ENCODE measurements around the gene TAS2R13. TPM values are rescaled to one million over a fixed set of nuclear protein-coding genes. Genes with fewer than 3 reads are reported as not detected.

TAS2R13 gene
- total and polyA plus RNA-seq, 8 donors: 0.58 to 13.0 (median 3.0) TPM; not detected in 3

DNA sequence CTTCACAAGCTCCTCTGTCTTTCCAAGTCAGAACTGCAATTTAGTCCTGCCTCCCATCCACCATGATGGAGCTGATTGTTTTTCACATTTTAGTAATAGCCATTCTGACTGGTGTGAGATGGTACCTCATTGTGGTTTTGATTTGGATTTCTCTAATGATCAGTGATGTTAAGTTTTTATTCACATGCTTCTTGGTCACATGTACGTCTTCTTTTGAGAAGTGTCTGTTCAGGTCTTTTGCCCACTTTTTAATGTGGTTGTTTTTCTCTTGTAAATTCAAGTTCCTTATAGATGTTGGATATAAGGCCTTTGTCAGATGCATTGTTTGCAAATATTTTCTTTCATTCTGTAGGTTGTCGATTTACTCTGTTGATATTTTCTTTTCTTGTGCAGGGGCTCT lies 33.8 kb upstream of the TAS2R13 start:
- peaks cover 0 to 9% (median 0%) of the 10 kb centered on the region in 4 donors for H3K9me3 ChIP-seq
- TF ChIP-seq POLR2A (IDR thresholded peaks at IDR 0.05): no peak
- TF ChIP-seq EP300 (IDR thresholded peaks at IDR 0.05): no peak
- no peak for TF ChIP-seq POLR2AphosphoS5 (IDR thresholded peaks at IDR 0.05)
- TF ChIP-seq, protein P1, sequence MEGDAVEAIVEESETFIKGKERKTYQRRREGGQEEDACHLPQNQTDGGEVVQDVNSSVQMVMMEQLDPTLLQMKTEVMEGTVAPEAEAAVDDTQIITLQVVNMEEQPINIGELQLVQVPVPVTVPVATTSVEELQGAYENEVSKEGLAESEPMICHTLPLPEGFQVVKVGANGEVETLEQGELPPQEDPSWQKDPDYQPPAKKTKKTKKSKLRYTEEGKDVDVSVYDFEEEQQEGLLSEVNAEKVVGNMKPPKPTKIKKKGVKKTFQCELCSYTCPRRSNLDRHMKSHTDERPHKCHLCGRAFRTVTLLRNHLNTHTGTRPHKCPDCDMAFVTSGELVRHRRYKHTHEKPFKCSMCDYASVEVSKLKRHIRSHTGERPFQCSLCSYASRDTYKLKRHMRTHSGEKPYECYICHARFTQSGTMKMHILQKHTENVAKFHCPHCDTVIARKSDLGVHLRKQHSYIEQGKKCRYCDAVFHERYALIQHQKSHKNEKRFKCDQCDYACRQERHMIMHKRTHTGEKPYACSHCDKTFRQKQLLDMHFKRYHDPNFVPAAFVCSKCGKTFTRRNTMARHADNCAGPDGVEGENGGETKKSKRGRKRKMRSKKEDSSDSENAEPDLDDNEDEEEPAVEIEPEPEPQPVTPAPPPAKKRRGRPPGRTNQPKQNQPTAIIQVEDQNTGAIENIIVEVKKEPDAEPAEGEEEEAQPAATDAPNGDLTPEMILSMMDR (IDR thresholded peaks at IDR 0.05): no peak
- intact Hi-C loops (cut with DNase I; ENCODE audit: low total_unique reads): no loop called here
- H3K4me3 ChIP-seq: no peak overlapping the region
- DNase-seq: no peak
- H3K27ac ChIP-seq: no peak overlapping the region
- H3K27me3 ChIP-seq: no peaks in the 10 kb centered on the region
- 92 to 98% (median 95%) methylated on average over 2 of the region's 2 CpGs for WGBS, 5 donors
- no peaks in the 10 kb centered on the region for H3K4me1 ChIP-seq
- no peaks in the 10 kb centered on the region for H3K36me3 ChIP-seq

DNA sequence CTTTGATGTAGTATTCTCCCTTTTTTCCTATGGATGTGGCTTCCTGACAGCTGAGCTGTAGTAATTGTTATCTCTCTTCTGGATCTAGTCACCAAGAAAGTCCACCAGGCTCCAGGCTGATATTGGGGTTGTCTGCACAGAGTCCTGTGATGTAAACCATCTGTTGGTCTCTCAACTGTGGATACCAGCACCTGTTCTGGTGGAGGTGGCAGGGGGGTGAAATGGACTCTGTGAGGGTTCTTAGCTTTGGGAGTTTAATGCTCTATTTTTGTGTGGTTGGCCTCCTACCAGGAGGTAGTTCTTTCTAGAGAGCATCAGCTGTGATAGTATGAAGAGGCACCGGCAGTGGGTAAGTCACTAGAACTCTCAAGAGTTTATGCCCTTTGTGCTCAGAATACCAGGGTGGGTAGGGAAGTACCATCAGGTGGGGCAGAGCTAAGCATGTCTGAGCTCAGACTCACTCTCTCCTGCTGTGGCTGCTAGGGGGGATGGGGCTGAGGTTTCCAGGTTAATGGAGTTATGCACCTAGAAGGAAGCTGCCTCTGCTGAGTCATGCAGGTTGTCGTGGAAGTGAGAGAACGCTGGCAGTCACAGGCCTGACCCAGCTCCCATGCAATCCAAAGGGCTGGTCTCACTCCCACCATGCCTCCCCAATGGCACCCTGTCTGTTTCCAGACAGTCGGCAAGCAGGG lies 32.7 kb upstream of the TAS2R13 start:
- DNase-seq: peak in 1 of 2 donors; percentile 43
- intact Hi-C loops (cut with DNase I; ENCODE audit: low total_unique reads): no loop called here
- Histone ChIP-seq H3K27ac (no peak overlapping the region), H3K4me1 (no peaks in the 10 kb centered on the region), H3K36me3 (no peaks in the 10 kb centered on the region), H3K9me3 (peaks cover 0 to 5% (median 0%) of the 10 kb centered on the region in 4 donors), H3K4me3 (no peak overlapping the region), H3K27me3 (no peaks in the 10 kb centered on the region)
- 61 to 74% (median 66%) methylated on average over 4 of the region's 4 CpGs for WGBS, 5 donors
- TF ChIP-seq POLR2AphosphoS5 (IDR thresholded peaks at IDR 0.05): no peak
- TF ChIP-seq POLR2A (IDR thresholded peaks at IDR 0.05): no peak
- TF ChIP-seq EP300 (IDR thresholded peaks at IDR 0.05): no peak
- TF ChIP-seq, protein P1 (IDR thresholded peaks at IDR 0.05): no peak

DNA sequence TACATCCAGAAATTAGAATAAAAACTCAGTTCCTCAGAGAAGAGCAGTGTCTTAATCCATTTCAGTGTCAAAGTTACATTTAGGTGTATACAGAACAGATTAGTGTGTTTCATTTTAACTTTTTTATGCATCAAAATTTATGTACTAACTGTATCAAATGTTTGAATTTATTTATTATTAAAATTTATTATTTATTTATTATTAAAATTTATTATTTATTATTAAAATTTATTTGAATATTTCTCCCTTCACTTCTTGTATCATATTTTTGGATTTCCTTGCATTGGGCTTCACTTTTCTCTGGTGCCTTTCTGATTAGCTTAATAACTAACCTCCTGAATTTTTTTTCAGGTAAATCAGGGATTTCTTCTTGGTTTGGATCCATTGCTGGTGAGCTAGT lies 32.0 kb upstream of the TAS2R13 start:
- peaks cover 0 to 5% (median 0%) of the 10 kb centered on the region in 4 donors for H3K9me3 ChIP-seq
- no peak overlapping the region for H3K4me3 ChIP-seq
- H3K27me3 ChIP-seq: no peaks in the 10 kb centered on the region
- H3K4me1 ChIP-seq: no peaks in the 10 kb centered on the region
- H3K36me3 ChIP-seq: no peaks in the 10 kb centered on the region
- TF ChIP-seq, protein P1 (IDR thresholded peaks at IDR 0.05): no peak
- no peak for TF ChIP-seq POLR2A (IDR thresholded peaks at IDR 0.05)
- no peak for TF ChIP-seq EP300 (IDR thresholded peaks at IDR 0.05)
- no peak for TF ChIP-seq POLR2AphosphoS5 (IDR thresholded peaks at IDR 0.05)
- H3K27ac ChIP-seq: no peak overlapping the region
- intact Hi-C loops (cut with DNase I; ENCODE audit: low total_unique reads): no loop called here
- no peak for DNase-seq

DNA sequence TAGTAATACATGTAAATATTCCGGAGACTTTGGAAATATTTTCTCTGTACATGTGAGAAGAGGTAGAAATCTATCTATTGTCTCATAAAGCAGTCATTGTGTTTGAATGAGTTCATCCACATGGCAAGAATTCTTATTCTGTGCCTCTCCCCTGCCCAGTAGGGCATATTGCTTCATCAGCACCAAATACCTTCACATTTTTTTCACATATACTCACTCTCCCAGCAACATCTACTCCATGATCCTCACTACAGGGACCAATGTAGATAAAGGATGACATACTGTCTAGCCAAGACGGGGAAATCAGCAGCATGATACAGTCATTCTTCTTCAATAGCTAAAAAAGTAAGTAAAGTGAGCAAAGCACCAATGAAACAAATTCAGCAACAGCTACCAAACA lies 31.0 kb upstream of the TAS2R13 start:
- no peak for TF ChIP-seq POLR2AphosphoS5 (IDR thresholded peaks at IDR 0.05)
- TF ChIP-seq POLR2A (IDR thresholded peaks at IDR 0.05): no peak
- TF ChIP-seq, protein P1 (IDR thresholded peaks at IDR 0.05): no peak
- no peak for TF ChIP-seq EP300 (IDR thresholded peaks at IDR 0.05)
- no peak overlapping the region for H3K4me3 ChIP-seq
- no peaks in the 10 kb centered on the region for H3K27me3 ChIP-seq
- peaks cover 0 to 5% (median 0%) of the 10 kb centered on the region in 4 donors for H3K9me3 ChIP-seq
- no peaks in the 10 kb centered on the region for H3K36me3 ChIP-seq
- H3K4me1 ChIP-seq: no peaks in the 10 kb centered on the region
- WGBS, 5 donors: 84 to 93% (median 88%) methylated on average over 2 of the region's 2 CpGs
- no peak for DNase-seq
- intact Hi-C loops (cut with DNase I; ENCODE audit: low total_unique reads): no loop called here
- H3K27ac ChIP-seq: no peak overlapping the region

All from stomach (tissue), 9 donors.